Measurements from ENCODE around the gene CLEC17A. TPM values are rescaled to one million over a fixed set of nuclear protein-coding genes. Genes with fewer than 3 reads are reported as not detected.

The CLEC17A gene
- total and polyA plus RNA-seq, 2 of the 8 experiments (the other 6 are each of a cell fraction or from before 2014, with no cell fraction given): not detected

GRCh38 chr19:14576363-14576762, 6.5 kb upstream of the CLEC17A start:
- Histone ChIP-seq H3K56ac (replicated peaks; ENCODE audit: insufficient read length, low read depth, low read length) (no peak overlapping the region), H3K9me3 (ENCODE audit: insufficient read depth in 2 of 2, low read depth in 1 of 2, low read length in 1 of 2) (no peaks in the 10 kb centered on the region), H4K91ac (replicated peaks; ENCODE audit: insufficient read length, low read length) (no peak overlapping the region), H2BK15ac (ENCODE audit: low read length) (no peak overlapping the region), H3K9ac (replicated peaks in 1 of 4; ENCODE audit: extremely low read depth in 1 of 4, low read depth in 3 of 4, low read length in 3 of 4) (no peak overlapping the region), H3K27me3 (replicated peaks in 1 of 4; ENCODE audit: control insufficient read depth in 3 of 4, extremely low read depth in 1 of 4, insufficient read depth in 3 of 4, low read length in 3 of 4) (no peaks in the 10 kb centered on the region), H3K27ac (ENCODE audit: low read depth, low read length) (no peak overlapping the region), H2BK5ac (ENCODE audit: low read depth, low read length) (no peak overlapping the region), H3K23me2 (ENCODE audit: low read depth, low read length) (no peaks in the 10 kb centered on the region), H2AK5ac (ENCODE audit: low read depth, low read length) (no peak overlapping the region), H3K14ac (ENCODE audit: insufficient read length) (no peak overlapping the region), H2BK20ac (ENCODE audit: low read length) (no peak overlapping the region), H2BK120ac (replicated peaks; ENCODE audit: low read depth, low read length) (no peak overlapping the region), H3K4ac (replicated peaks; ENCODE audit: insufficient read length, low read depth, low read length) (no peak overlapping the region), H3K79me1 (ENCODE audit: low read depth, low read length) (no peaks in the 10 kb centered on the region), H3K18ac (ENCODE audit: extremely low read depth, low read length) (no peak overlapping the region), H3K23ac (ENCODE audit: insufficient read length) (no peak overlapping the region), H3K4me1 (replicated peaks in 1 of 4; ENCODE audit: control insufficient read depth in 3 of 4, insufficient read depth in 4 of 4, low read length in 3 of 4) (no peaks in the 10 kb centered on the region), H3K4me2 (ENCODE audit: insufficient read depth in 1 of 2, low read depth in 2 of 2, low read length in 2 of 2) (no peak overlapping the region), H2BK12ac (ENCODE audit: low read depth, low read length) (no peak overlapping the region), H3K36me3 (ENCODE audit: control insufficient read depth in 2 of 4, insufficient read depth in 4 of 4, low read length in 3 of 4) (no peaks in the 10 kb centered on the region), H3K79me2 (ENCODE audit: control insufficient read depth in 1 of 2, insufficient read depth in 2 of 2, low read length in 2 of 2) (peaks cover 0 to 3% of the 10 kb centered on the region in 2 experiments; a peak in 2 of 4 replicates), H4K20me1 (replicated peaks in 1 of 2; ENCODE audit: control insufficient read depth in 1 of 2, insufficient read depth in 2 of 2, low read length in 2 of 2) (no peaks in the 10 kb centered on the region), H4K8ac (ENCODE audit: extremely low read depth, insufficient read depth, low read length) (no peak overlapping the region), H4K5ac (ENCODE audit: insufficient read length, low read depth, low read length) (no peak overlapping the region), H2AFZ (ENCODE audit: low read length) (no peak overlapping the region), H3K4me3 (ENCODE audit: extremely low read depth in 1 of 4, insufficient read depth in 2 of 4, low read depth in 3 of 4, low read length in 4 of 4) (no peak overlapping the region)
- POLR2A ChIA-PET (ENCODE audit: partially characterized antibody): no interaction called here
- DNase-seq (ENCODE audit: low read depth in 1 of 2, low spot score in 2 of 2): no peak
- FAIRE-seq: no peak
- WGBS, 2 experiments (ENCODE audit: extremely low coverage in 1 of 2, insufficient coverage in 1 of 2, insufficient read length in 1 of 2, insufficient replicate concordance in 2 of 2, low coverage in 1 of 2, low lambda C conversion rate in 2 of 2, missing lambda C conversion rate in 1 of 2): 87% methylated on average over 8 of the region's 8 CpGs; no CpG with 5 or more reads in 1 of the 2 experiments
- CTCF ChIA-PET (ENCODE audit: partially characterized antibody): interaction anchor here (0.6 to 10.8 kb wide), 2 partner anchors 111 to 840 kb away, joined by 3 to 149 read pairs; partner anchors contain the start of gene ZNF333
- no peak for TF ChIP-seq SP1 (IDR thresholded peaks at IDR 0.05; ENCODE audit: low read depth, low read length)
- TF ChIP-seq POLR2AphosphoS5 (IDR thresholded peaks at IDR 0.05; ENCODE audit: low read depth, low read length): no peak
- TF ChIP-seq MAFK (IDR thresholded peaks at IDR 0.05; ENCODE audit: low read depth, low read length): no peak
- TF ChIP-seq EGR1 (IDR thresholded peaks at IDR 0.05; ENCODE audit: borderline replicate concordance, low read depth, low read length): no peak
- no peak for TF ChIP-seq PHF8 (conservative IDR thresholded peaks at IDR 0.05; ENCODE audit: low read depth, low read length)
- TF ChIP-seq HDAC2 (IDR thresholded peaks at IDR 0.05; ENCODE audit: borderline replicate concordance in 1 of 2, low read depth in 2 of 2, low read length in 2 of 2): no peak
- TF ChIP-seq SAP30 (IDR thresholded peaks at IDR 0.05; ENCODE audit: insufficient read depth, insufficient replicate concordance, low read length): no peak
- no peak for TF ChIP-seq POU5F1 (IDR thresholded peaks at IDR 0.05; ENCODE audit: low read depth, low read length)
- TF ChIP-seq NRF1 (IDR thresholded peaks at IDR 0.05; ENCODE audit: low read depth, low read length): no peak
- TF ChIP-seq ATF3 (IDR thresholded peaks at IDR 0.05; ENCODE audit: insufficient read depth, low read depth, low read length): no peak
- no peak for TF ChIP-seq MAX (IDR thresholded peaks at IDR 0.05)
- no peak for TF ChIP-seq RAD21 (IDR thresholded peaks at IDR 0.05 in 1 of 2, conservative IDR thresholded peaks at IDR 0.05 in 1 of 2; ENCODE audit: low read depth in 2 of 2, low read length in 2 of 2)
- TF ChIP-seq ZNF274 (IDR thresholded peaks at IDR 0.05; ENCODE audit: borderline replicate concordance, extremely low read depth, low read length): no peak
